ENCODE data around the gene ATAD2B.

Gene ATAD2B

GRCh38 chr2:23926290-23926749, 603 bp downstream of the ATAD2B start:
- Mint-ChIP-seq H3K27me3 (ENCODE audit: low read depth) (no peaks in the 10 kb centered on the region), H3K36me3 (ENCODE audit: low read depth) (peaks cover 7% of the 10 kb centered on the region), H3K9me3 (no peaks in the 10 kb centered on the region), H3K4me1 (ENCODE audit: low read depth) (peaks cover 22% of the 10 kb centered on the region), H3K4me3 (peak overlapping the region; percentile 98), H3K27ac (peak overlapping the region; percentile 100)
- no peak for DNase-seq (ENCODE audit: low spot score)

- H3K9me3 Mint-ChIP-seq = no peaks in the 10 kb centered on the region
- peak overlapping the region; percentile 98 for H3K4me3 Mint-ChIP-seq
- no peaks in the 10 kb centered on the region for H3K27me3 Mint-ChIP-seq (ENCODE audit: low read depth)
- peaks cover 22% of the 10 kb centered on the region for H3K4me1 Mint-ChIP-seq (ENCODE audit: low read depth)
- peak; percentile 71 for DNase-seq (ENCODE audit: low spot score)
- peaks cover 7% of the 10 kb centered on the region for H3K36me3 Mint-ChIP-seq (ENCODE audit: low read depth)
- peak overlapping the region; percentile 100 for H3K27ac Mint-ChIP-seq
Observed at GRCh38 chr2:23925702-23926289, 1.1 kb downstream of the ATAD2B start.

GRCh38 chr2:23924589-23925359, 2.1 kb downstream of the ATAD2B start:
- peak overlapping the region; percentile 98 for H3K4me3 Mint-ChIP-seq
- no peak for DNase-seq (ENCODE audit: low spot score)
- no peaks in the 10 kb centered on the region for H3K9me3 Mint-ChIP-seq
- H3K27ac Mint-ChIP-seq = no peak overlapping the region
- peaks cover 26% of the 10 kb centered on the region for H3K4me1 Mint-ChIP-seq (ENCODE audit: low read depth)
- no peaks in the 10 kb centered on the region for H3K27me3 Mint-ChIP-seq (ENCODE audit: low read depth)
- H3K36me3 Mint-ChIP-seq (ENCODE audit: low read depth) = peaks cover 7% of the 10 kb centered on the region

- Mint-ChIP-seq H3K9me3 (no peaks in the 10 kb centered on the region), H3K4me3 (no peak overlapping the region), H3K4me1 (ENCODE audit: low read depth) (peaks cover 34% of the 10 kb centered on the region), H3K27me3 (ENCODE audit: low read depth) (no peaks in the 10 kb centered on the region), H3K27ac (no peak overlapping the region), H3K36me3 (ENCODE audit: low read depth) (peaks cover 2% of the 10 kb centered on the region)
- no peak for DNase-seq (ENCODE audit: low spot score)
Observed at GRCh38 chr2:23918837-23919489, 8.0 kb downstream of the ATAD2B start.

GRCh38 chr2:23916727-23917405, 10.1 kb downstream of the ATAD2B start:
- peaks cover 28% of the 10 kb centered on the region for H3K4me1 Mint-ChIP-seq (ENCODE audit: low read depth)
- H3K27ac Mint-ChIP-seq = no peak overlapping the region
- H3K4me3 Mint-ChIP-seq = no peak overlapping the region
- peaks cover 1% of the 10 kb centered on the region for H3K36me3 Mint-ChIP-seq (ENCODE audit: low read depth)
- H3K27me3 Mint-ChIP-seq (ENCODE audit: low read depth) = no peaks in the 10 kb centered on the region
- H3K9me3 Mint-ChIP-seq = no peaks in the 10 kb centered on the region
- DNase-seq (ENCODE audit: low spot score) = no peak

- no peak for DNase-seq (ENCODE audit: low spot score)
- Mint-ChIP-seq H3K9me3 (no peaks in the 10 kb centered on the region), H3K27ac (no peak overlapping the region), H3K4me3 (no peak overlapping the region), H3K36me3 (ENCODE audit: low read depth) (peaks cover 1% of the 10 kb centered on the region), H3K27me3 (ENCODE audit: low read depth) (no peaks in the 10 kb centered on the region), H3K4me1 (ENCODE audit: low read depth) (peaks cover 26% of the 10 kb centered on the region)
Observed at GRCh38 chr2:23915327-23915726, 11.6 kb downstream of the ATAD2B start.

- no peaks in the 10 kb centered on the region for H3K9me3 Mint-ChIP-seq
Observed at GRCh38 chr2:23912054-23912453, 14.9 kb downstream of the ATAD2B start.

GRCh38 chr2:23905155-23905554, 21.8 kb downstream of the ATAD2B start:
- Mint-ChIP-seq H3K36me3 (ENCODE audit: low read depth) (peaks cover 1% of the 10 kb centered on the region), H3K9me3 (no peaks in the 10 kb centered on the region), H3K4me1 (ENCODE audit: low read depth) (peaks cover 3% of the 10 kb centered on the region), H3K27me3 (ENCODE audit: low read depth) (no peaks in the 10 kb centered on the region), H3K4me3 (no peak overlapping the region), H3K27ac (no peak overlapping the region)
- DNase-seq (ENCODE audit: low spot score) = no peak

More at GRCh38 chr2:23912054-23912453, 14.9 kb downstream of the ATAD2B start:
- Mint-ChIP-seq H3K27ac (no peak overlapping the region), H3K27me3 (ENCODE audit: low read depth) (no peaks in the 10 kb centered on the region), H3K36me3 (ENCODE audit: low read depth) (peaks cover 3% of the 10 kb centered on the region), H3K4me3 (no peak overlapping the region), H3K4me1 (ENCODE audit: low read depth) (peaks cover 16% of the 10 kb centered on the region)
- DNase-seq (ENCODE audit: low spot score) = no peak

- Mint-ChIP-seq H3K4me3 (no peak overlapping the region), H3K36me3 (ENCODE audit: low read depth) (peaks cover 1% of the 10 kb centered on the region), H3K27ac (no peak overlapping the region), H3K4me1 (ENCODE audit: low read depth) (peaks cover 3% of the 10 kb centered on the region), H3K27me3 (ENCODE audit: low read depth) (no peaks in the 10 kb centered on the region), H3K9me3 (no peaks in the 10 kb centered on the region)
- no peak for DNase-seq (ENCODE audit: low spot score)
Observed at GRCh38 chr2:23904692-23905091, 22.2 kb downstream of the ATAD2B start.

- Mint-ChIP-seq H3K4me3 (no peak overlapping the region), H3K36me3 (ENCODE audit: low read depth) (peaks cover 1% of the 10 kb centered on the region), H3K27ac (no peak overlapping the region), H3K27me3 (ENCODE audit: low read depth) (no peaks in the 10 kb centered on the region), H3K9me3 (no peaks in the 10 kb centered on the region), H3K4me1 (ENCODE audit: low read depth) (peaks cover 3% of the 10 kb centered on the region)
- no peak for DNase-seq (ENCODE audit: low spot score)
Observed at GRCh38 chr2:23904215-23904614, 22.7 kb downstream of the ATAD2B start.

GRCh38 chr2:23903034-23903433, 23.9 kb downstream of the ATAD2B start:
- H3K27me3 Mint-ChIP-seq (ENCODE audit: low read depth) = no peaks in the 10 kb centered on the region
- no peak overlapping the region for H3K4me3 Mint-ChIP-seq
- H3K27ac Mint-ChIP-seq = no peak overlapping the region
- H3K36me3 Mint-ChIP-seq (ENCODE audit: low read depth) = no peaks in the 10 kb centered on the region
- peaks cover 3% of the 10 kb centered on the region for H3K4me1 Mint-ChIP-seq (ENCODE audit: low read depth)
- no peak for DNase-seq (ENCODE audit: low spot score)
- H3K9me3 Mint-ChIP-seq = no peaks in the 10 kb centered on the region

GRCh38 chr2:23901966-23902846, 24.7 kb downstream of the ATAD2B start:
- Mint-ChIP-seq H3K9me3 (no peaks in the 10 kb centered on the region), H3K27me3 (ENCODE audit: low read depth) (no peaks in the 10 kb centered on the region), H3K36me3 (ENCODE audit: low read depth) (no peaks in the 10 kb centered on the region), H3K27ac (no peak overlapping the region), H3K4me3 (no peak overlapping the region), H3K4me1 (ENCODE audit: low read depth) (peaks cover 3% of the 10 kb centered on the region)
- no peak for DNase-seq (ENCODE audit: low spot score)
